Measurements from ENCODE around the gene LOXL3. TPM values are rescaled to one million over a fixed set of nuclear protein-coding genes. Genes with fewer than 3 reads are reported as not detected.

Gene LOXL3
- total RNA-seq, 1 experiment from 2014 or later, result 62.0 TPM

GRCh38 chr2:74528600-74529356, 25.0 kb downstream of the LOXL3 start:
- no peak for DNase-seq (ENCODE audit: low read depth)

GRCh38 chr2:74527741-74528140, 26.0 kb downstream of the LOXL3 start:
- no peak for DNase-seq (ENCODE audit: low read depth)

- DNase-seq (ENCODE audit: low read depth), result no peak
Observed at GRCh38 chr2:74526649-74527230, 27.0 kb downstream of the LOXL3 start.

- no peak for DNase-seq (ENCODE audit: low read depth)
Observed at GRCh38 chr2:74525717-74526648, 27.8 kb downstream of the LOXL3 start, which contains the start of gene DQX1. TSS of gene DQX1 (minus strand) at chr2:74526231. CDS start at chr2:74525729, 502 bp downstream.

GRCh38 chr2:74524955-74525716, 28.6 kb downstream of the LOXL3 start:
- DNase-seq (ENCODE audit: low read depth), result no peak

GRCh38 chr2:74524005-74524404, 29.7 kb downstream of the LOXL3 start:
- no peak for DNase-seq (ENCODE audit: low read depth)

- DNase-seq (ENCODE audit: low read depth), result no peak
Observed at GRCh38 chr2:74522516-74522915, 31.2 kb downstream of the LOXL3 start.

- DNase-seq (ENCODE audit: low read depth), result no peak
Observed at GRCh38 chr2:74516650-74517049, 37.1 kb downstream of the LOXL3 start.

GRCh38 chr2:74515981-74516633, 37.6 kb downstream of the LOXL3 start:
- no peak for DNase-seq (ENCODE audit: low read depth)

GRCh38 chr2:74515271-74515980, 38.3 kb downstream of the LOXL3 start:
- no peak for DNase-seq (ENCODE audit: low read depth)

- DNase-seq (ENCODE audit: low read depth), result no peak
Observed at GRCh38 chr2:74514368-74515270, 39.1 kb downstream of the LOXL3 start, which contains the start of gene TLX2. TSS of gene TLX2 (plus strand) at chr2:74514450. CDS start at chr2:74514807, 357 bp downstream.

GRCh38 chr2:74513605-74514367, 40.0 kb downstream of the LOXL3 start:
- peak; percentile 43 for DNase-seq (ENCODE audit: low read depth)

GRCh38 chr2:74512744-74513604, 40.8 kb downstream of the LOXL3 start:
- no peak for DNase-seq (ENCODE audit: low read depth)

GRCh38 chr2:74511104-74511989, 42.4 kb downstream of the LOXL3 start:
- DNase-seq (ENCODE audit: low read depth), result peak; percentile 41

- no peak for DNase-seq (ENCODE audit: low read depth)
Observed at GRCh38 chr2:74510272-74510671, 43.5 kb downstream of the LOXL3 start.

GRCh38 chr2:74507926-74508520, 45.7 kb downstream of the LOXL3 start:
- peak; percentile 40 for DNase-seq (ENCODE audit: low read depth)

Measured in Daoy (cell line).